ENCODE measurements around the gene PDZD4.

DNA sequence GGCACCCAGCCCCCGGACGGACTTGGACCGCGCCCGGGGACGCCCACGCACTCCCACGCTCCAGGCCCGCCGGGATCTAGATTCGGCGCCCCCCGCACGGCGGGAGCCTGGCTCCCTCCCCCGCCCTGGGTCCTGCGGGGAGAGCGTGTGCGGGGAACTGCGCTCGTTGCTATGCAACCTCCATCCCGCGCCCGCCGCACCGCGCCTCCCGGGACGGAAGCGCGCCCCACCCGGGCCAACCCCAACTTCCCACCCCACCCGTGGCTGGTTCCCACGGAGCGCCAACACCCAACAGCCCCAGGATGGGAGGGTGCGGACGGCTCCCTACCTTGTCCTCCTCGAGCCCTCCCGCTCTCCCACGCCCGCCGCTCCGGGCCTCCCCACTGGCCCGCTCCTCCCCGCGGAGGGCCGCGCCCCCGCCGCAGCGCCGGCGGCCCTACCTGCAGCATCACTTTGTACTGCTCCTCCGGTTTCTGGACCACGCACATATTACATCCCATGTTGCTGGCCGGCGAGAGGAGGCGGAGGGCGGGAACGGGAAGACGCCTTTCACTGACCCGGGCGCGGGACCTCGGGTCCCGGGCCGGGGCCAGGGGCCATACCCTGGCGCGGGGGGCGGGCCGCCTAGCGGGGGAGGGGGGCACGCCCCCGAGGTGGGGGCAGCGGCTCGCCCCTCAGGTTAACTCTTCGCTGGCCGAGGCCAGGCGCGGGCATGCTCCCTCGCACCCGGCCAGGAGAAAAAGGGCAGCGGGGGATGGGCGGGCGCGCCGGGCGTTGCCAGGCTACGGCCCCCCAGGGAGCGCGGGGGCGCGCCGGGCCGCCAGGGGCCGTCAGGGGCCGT lies at the start of gene PDZD4:
- TF ChIP-seq, protein P1, sequence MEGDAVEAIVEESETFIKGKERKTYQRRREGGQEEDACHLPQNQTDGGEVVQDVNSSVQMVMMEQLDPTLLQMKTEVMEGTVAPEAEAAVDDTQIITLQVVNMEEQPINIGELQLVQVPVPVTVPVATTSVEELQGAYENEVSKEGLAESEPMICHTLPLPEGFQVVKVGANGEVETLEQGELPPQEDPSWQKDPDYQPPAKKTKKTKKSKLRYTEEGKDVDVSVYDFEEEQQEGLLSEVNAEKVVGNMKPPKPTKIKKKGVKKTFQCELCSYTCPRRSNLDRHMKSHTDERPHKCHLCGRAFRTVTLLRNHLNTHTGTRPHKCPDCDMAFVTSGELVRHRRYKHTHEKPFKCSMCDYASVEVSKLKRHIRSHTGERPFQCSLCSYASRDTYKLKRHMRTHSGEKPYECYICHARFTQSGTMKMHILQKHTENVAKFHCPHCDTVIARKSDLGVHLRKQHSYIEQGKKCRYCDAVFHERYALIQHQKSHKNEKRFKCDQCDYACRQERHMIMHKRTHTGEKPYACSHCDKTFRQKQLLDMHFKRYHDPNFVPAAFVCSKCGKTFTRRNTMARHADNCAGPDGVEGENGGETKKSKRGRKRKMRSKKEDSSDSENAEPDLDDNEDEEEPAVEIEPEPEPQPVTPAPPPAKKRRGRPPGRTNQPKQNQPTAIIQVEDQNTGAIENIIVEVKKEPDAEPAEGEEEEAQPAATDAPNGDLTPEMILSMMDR (IDR thresholded peaks at IDR 0.05) = no peak
- TF ChIP-seq POLR2AphosphoS5 (IDR thresholded peaks at IDR 0.05) = no peak
- no peak for TF ChIP-seq POLR2A (IDR thresholded peaks at IDR 0.05; ENCODE audit: low read depth)
- TF ChIP-seq EP300 (IDR thresholded peaks at IDR 0.05) = no peak
